IMR-90 (cell line): Measurements from ENCODE around the gene APC2. TPM values are rescaled to one million over a fixed set of nuclear protein-coding genes. Genes with fewer than 3 reads are reported as not detected.

Source experiments
- ATAC-seq: fragments of 200-7000 bp; cut with Tn5 transposase; 2 replicates; pipeline ENCODE4 v1.9.1; 2020; ENCODE audit warnings: low read depth, mild to moderate bottlenecking, moderate library complexity
- BruUV-seq: library from RNA; stranded (reverse); fragments of 400-500 nt; replicated peaks from 2 replicates; lab custom pipeline; 2021; lab: Mats Ljungman, UMichigan
- CTCF ChIA-PET: fragments of 300-600 bp; formaldehyde crosslinking; extraction: SDS; loops from one replicate; lab custom pipeline; 2021; ENCODE audit warnings: antibody characterized with exemption; lab: Yijun Ruan, JAX
- POLR2A ChIA-PET: fragments of 300-600 bp; sonication (Branson Sonifier 250); formaldehyde crosslinking; loops from one replicate; lab custom pipeline; 2022; ENCODE audit warnings: antibody characterized with exemption; ENCODE audit not compliant: unreplicated experiment; lab: Charles Lee
- DNase-seq: peaks from one replicate; pipeline ENCODE4 v3.0.0; 2013
- H2AFZ ChIP-seq: replicated peaks from 2 replicates; pipeline ENCODE3; 2013; ENCODE audit warnings: low read length, mild to moderate bottlenecking; ENCODE audit not compliant: poor library complexity
- H2AK5ac ChIP-seq: 2 replicates; pipeline ENCODE4 v1.6.1; 2013; ENCODE audit warnings: low read depth, low read length, inconsistent platforms
- H2AK9ac ChIP-seq: replicated peaks from 2 replicates; pipeline ENCODE3; 2013; ENCODE audit warnings: mild to moderate bottlenecking, low read depth, low read length, moderate library complexity; ENCODE audit not compliant: poor library complexity
- H2BK120ac ChIP-seq: 2 replicates; pipeline ENCODE4 v1.6.1; 2013; ENCODE audit warnings: low read depth, low read length, inconsistent platforms
- H2BK15ac ChIP-seq: 3 replicates; pipeline ENCODE4 v1.6.1; 2013; ENCODE audit warnings: low read depth, low read length, inconsistent platforms
- H2BK20ac ChIP-seq: 2 replicates; pipeline ENCODE4 v1.6.1; 2013; ENCODE audit warnings: low read depth, mild to moderate bottlenecking, inconsistent platforms, low read length, moderate library complexity
- H2BK5ac ChIP-seq: 2 replicates; pipeline ENCODE4 v1.6.1; 2013; ENCODE audit warnings: mild to moderate bottlenecking, low read depth, low read length, inconsistent platforms; ENCODE audit not compliant: poor library complexity, severe bottlenecking
- H3K14ac ChIP-seq: replicated peaks from 2 replicates; pipeline ENCODE4 v1.6.1; 2013; ENCODE audit warnings: low read depth, low read length, inconsistent platforms
- H3K18ac ChIP-seq: 2 replicates; pipeline ENCODE4 v1.6.1; 2013; ENCODE audit warnings: low read depth, low read length, control low read depth
- H3K23ac ChIP-seq: 2 replicates; pipeline ENCODE4 v1.6.1; 2013; ENCODE audit warnings: low read depth, low read length, inconsistent platforms
- H3K27ac ChIP-seq: 2 replicates; pipeline ENCODE4 v1.5.1; 2013; ENCODE audit warnings: mild to moderate bottlenecking, control low read depth, low read length; ENCODE audit not compliant: insufficient read depth
- H3K27me3 ChIP-seq: 2 replicates; pipeline ENCODE4 v1.6.1; 2013; ENCODE audit warnings: low read length; ENCODE audit not compliant: control insufficient read depth, insufficient read depth
- H3K36me3 ChIP-seq: 2 replicates; pipeline ENCODE4 v1.6.1; 2013; ENCODE audit warnings: low read length, mixed read lengths; ENCODE audit not compliant: control insufficient read depth, insufficient read depth
- H3K4ac ChIP-seq: 2 replicates; pipeline ENCODE4 v1.6.1; 2013; ENCODE audit warnings: low read depth, low read length, inconsistent platforms
- H3K4me1 ChIP-seq: 2 replicates; pipeline ENCODE4 v1.6.1; 2013; ENCODE audit warnings: low read length, mixed read lengths; ENCODE audit not compliant: control insufficient read depth, insufficient read depth
- H3K4me2 ChIP-seq: 2 replicates; pipeline ENCODE4 v1.6.1; 2013; ENCODE audit warnings: low read depth, mild to moderate bottlenecking, control low read depth, low read length, moderate library complexity
- H3K4me3 ChIP-seq: 2 replicates; pipeline ENCODE4 v1.5.1; 2013; ENCODE audit warnings: low read depth, mild to moderate bottlenecking, control low read depth, low read length, moderate library complexity; ENCODE audit not compliant: insufficient read depth
- H3K56ac ChIP-seq: 2 replicates; pipeline ENCODE4 v1.6.1; 2013; ENCODE audit warnings: low read length, inconsistent platforms; ENCODE audit not compliant: insufficient read depth; ENCODE audit errors: extremely low read depth
- H3K79me1 ChIP-seq, 2 experiments: 2 replicates each; pipeline ENCODE4 v1.6.1; 2013; ENCODE audit warnings: low read length in 2 of 2, inconsistent platforms in 1 of 2, low read depth in 1 of 2
- H3K9ac ChIP-seq: 2 replicates; pipeline ENCODE4 v1.6.1; 2013; ENCODE audit warnings: low read depth, low read length, control low read depth
- H3K9me1 ChIP-seq: 2 replicates; pipeline ENCODE4 v1.6.1; 2013; ENCODE audit warnings: low read length, inconsistent platforms; ENCODE audit not compliant: insufficient read depth
- H3K9me3 ChIP-seq: 2 replicates; pipeline ENCODE4 v1.6.1; 2013; ENCODE audit warnings: low read length; ENCODE audit not compliant: control insufficient read depth, insufficient read depth
- H4K20me1 ChIP-seq: 2 replicates; pipeline ENCODE4 v1.6.1; 2013; ENCODE audit warnings: low read length, inconsistent platforms; ENCODE audit not compliant: insufficient read depth
- H4K5ac ChIP-seq: 2 replicates; pipeline ENCODE4 v1.6.1; 2013; ENCODE audit warnings: mild to moderate bottlenecking, low read depth, low read length, control low read depth
- H4K8ac ChIP-seq, 2 experiments: 2 replicates each; pipeline ENCODE4 v1.6.1; 2013; ENCODE audit warnings: low read depth in 2 of 2, low read length in 2 of 2, control low read depth in 1 of 2, inconsistent platforms in 1 of 2
- H4K91ac ChIP-seq: 2 replicates; pipeline ENCODE4 v1.6.1; 2013; ENCODE audit warnings: low read depth, low read length, inconsistent platforms; ENCODE audit not compliant: insufficient read depth
- BHLHE40 ChIP-seq: fragments of 150-350 bp; IDR thresholded peaks from 2 replicates; pipeline ENCODE4 v1.6.1; 2016; ENCODE audit warnings: mild to moderate bottlenecking, low read depth, low read length
- CEBPB ChIP-seq: IDR thresholded peaks from 2 replicates; pipeline ENCODE4 v1.6.1; 2012; ENCODE audit warnings: low read depth, low read length, improper control_type of control experiment
- CTCF ChIP-seq: conservative IDR thresholded peaks from 2 replicates; pipeline ENCODE4 v1.5.1; 2012; ENCODE audit warnings: mild to moderate bottlenecking, low read depth, low read length, improper control_type of control experiment
- MAFK ChIP-seq: IDR thresholded peaks from 2 replicates; pipeline ENCODE4 v1.6.1; 2012; ENCODE audit warnings: low read depth, low read length, improper control_type of control experiment
- NFE2L2 ChIP-seq: fragments of 150-350 bp; IDR thresholded peaks from 2 replicates; pipeline ENCODE4 v1.6.1; 2016; ENCODE audit warnings: low read depth, mild to moderate bottlenecking, low read length
- POLR2A ChIP-seq: IDR thresholded peaks from 2 replicates; pipeline ENCODE4 v1.6.1; 2012; ENCODE audit warnings: mild to moderate bottlenecking, low read depth, low read length
- RCOR1 ChIP-seq: IDR thresholded peaks from 2 replicates; pipeline ENCODE4 v1.6.1; 2012; ENCODE audit warnings: mild to moderate bottlenecking, low read length, improper control_type of control experiment; ENCODE audit not compliant: insufficient replicate concordance
- RFX5 ChIP-seq: IDR thresholded peaks from 2 replicates; pipeline ENCODE4 v1.8.0; 2012; ENCODE audit warnings: low read depth, mild to moderate bottlenecking, low read length, moderate library complexity
- WGBS, 2 experiments: methylation state at CpG; one replicate each; pipeline versions ENCODE4 v1.1.5 to v1.1.7; 2013; ENCODE audit warnings: missing lambda C conversion rate in 2 of 2; ENCODE audit not compliant: insufficient read length in 1 of 2; ENCODE audit errors: extremely low coverage in 2 of 2; 5-methylcytosine and 5-hydroxymethylcytosine counted together
- dilution Hi-C: fragments of 300-500 bp; cut with HindIII; formaldehyde crosslinking; loops from one replicate; pipeline ENCODE4 v1.14.3; 2018; ENCODE audit warnings: low sequenced_read_pairs; ENCODE audit not compliant: unreplicated experiment
- in situ Hi-C: fragments of 300-500 bp; cut with MboI; formaldehyde crosslinking; loops from 3 replicates; pipeline ENCODE4 v1.14.3; 2019; ENCODE audit warnings: low sequenced_read_pairs, inconsistent platforms, mixed read lengths
- intact Hi-C: fragments of 100-400 bp; cut with micrococcal nuclease; formaldehyde crosslinking; loops from 2 replicates; pipeline ENCODE4 v1.10.0; 2022
- polyA plus RNA-seq, 3 experiments: library from polyadenylated mRNA; depleted of rRNA; stranded (reverse); fragments of >200 nt; gene quantifications; 2 replicates each; pipeline ENCODE4 v1.2.3, GENCODE V29; 2012; ENCODE audit warnings: low replicate concordance in 1 of 3
- total RNA-seq: library from RNA; depleted of rRNA; stranded (reverse); fragments of >200 nt; gene quantifications from 2 replicates; pipeline ENCODE4 v1.2.3, GENCODE V29; 2012

APC2 gene
- total and polyA plus RNA-seq, 2 of the 4 experiments (the other 2 are of a cell fraction) = 0.36 to 0.41 TPM

- H4K20me1 ChIP-seq = no peaks in the 10 kb centered on the region
- H3K27me3 ChIP-seq = no peaks in the 10 kb centered on the region
- H2AK5ac ChIP-seq = peak overlapping the region; percentile 39
- no peak overlapping the region; the same call in 1 of the 2 replicates for H3K14ac ChIP-seq
- no peak overlapping the region for H4K91ac ChIP-seq
- peak overlapping the region; percentile 41; the same call in 1 of the 2 replicates for H3K27ac ChIP-seq
- H3K36me3 ChIP-seq = peaks cover 3% of the 10 kb centered on the region; the same call in 1 of the 2 replicates
- H3K18ac ChIP-seq = no peak overlapping the region
- peak overlapping the region; percentile 5 for H2BK5ac ChIP-seq
- WGBS, 2 experiments = 33% methylated on average over 12 of the region's 36 CpGs; no CpG with 5 or more reads in 1 of the 2 experiments
- no peak overlapping the region for H3K56ac ChIP-seq
- H3K79me1 ChIP-seq = peaks cover 0 to 10% of the 10 kb centered on the region in 2 experiments; a peak in 3 of 4 replicates
- no peak overlapping the region for H2BK15ac ChIP-seq
- H2BK20ac ChIP-seq = no peak overlapping the region
- H3K9me3 ChIP-seq = no peaks in the 10 kb centered on the region
- H3K4me3 ChIP-seq = peak overlapping the region; percentile 71
- peak overlapping the region; percentile 46 for H3K9ac ChIP-seq
- ATAC-seq (peak; percentile 30), DNase-seq (no peak)
- POLR2A ChIA-PET = no interaction called here
- peak overlapping the region; percentile 46; the same call in 1 of the 2 replicates for H2BK120ac ChIP-seq
- dilution Hi-C loops = no loop called here
- peak overlapping the region; percentile 94 for H3K4me2 ChIP-seq
- H4K5ac ChIP-seq = no peak overlapping the region
- BruUV-seq = no TSS peak
- intact Hi-C loops = no loop called here
- H2AFZ ChIP-seq = peak overlapping the region; percentile 97
- peak overlapping the region; percentile 76 to 78; a peak in 1 of 4 replicates for H4K8ac ChIP-seq
- no peak for TF ChIP-seq BHLHE40
- no peak for TF ChIP-seq NFE2L2
- TF ChIP-seq CEBPB = no peak
- no peak for TF ChIP-seq POLR2A
- TF ChIP-seq RFX5 = no peak
- peak; percentile 70 for TF ChIP-seq RCOR1
- TF ChIP-seq CTCF = no peak
- TF ChIP-seq MAFK = no peak
- peak overlapping the region; percentile 24; the same call in 1 of the 2 replicates for H3K23ac ChIP-seq
- in situ Hi-C loops = no loop called here
- H2AK9ac ChIP-seq = peak overlapping the region; percentile 96
- peak overlapping the region; percentile 70 for H3K4ac ChIP-seq
- peaks cover 6% of the 10 kb centered on the region for H3K4me1 ChIP-seq
- H3K9me1 ChIP-seq = no peaks in the 10 kb centered on the region
- CTCF ChIA-PET = interaction anchor here (0.6 kb wide), 1 partner anchor 471 kb away, joined by 3 read pairs; no protein-coding TSS in a partner anchor
Measured at GRCh38 chr19:1400281-1401137, 49.4 kb upstream of the APC2 start.
